GM12864 (cell line): Measurements from ENCODE around the gene ADCK1.

Experiments
- DNase-seq: peaks from one replicate; pipeline ENCODE4 v3.0.0-alpha.2; 2011; ENCODE audit warnings: low read depth
- H3K4me3 ChIP-seq: 2 replicates; pipeline ENCODE4 v1.5.1; 2011; ENCODE audit warnings: mild to moderate bottlenecking, low read depth, low read length, control low read depth
- CTCF ChIP-seq: IDR thresholded peaks from 2 replicates; pipeline ENCODE4 v1.5.1; 2011; ENCODE audit warnings: low read depth, mild to moderate bottlenecking, moderate library complexity, low read length, control low read depth, inconsistent platforms; ENCODE audit errors: missing control alignments

ADCK1 gene

GRCh38 chr14:77822307-77822706 lies 22.4 kb downstream of the ADCK1 start:
- DNase-seq, result no peak
- H3K4me3 ChIP-seq, result no peak overlapping the region
- TF ChIP-seq CTCF, result no peak

DNA sequence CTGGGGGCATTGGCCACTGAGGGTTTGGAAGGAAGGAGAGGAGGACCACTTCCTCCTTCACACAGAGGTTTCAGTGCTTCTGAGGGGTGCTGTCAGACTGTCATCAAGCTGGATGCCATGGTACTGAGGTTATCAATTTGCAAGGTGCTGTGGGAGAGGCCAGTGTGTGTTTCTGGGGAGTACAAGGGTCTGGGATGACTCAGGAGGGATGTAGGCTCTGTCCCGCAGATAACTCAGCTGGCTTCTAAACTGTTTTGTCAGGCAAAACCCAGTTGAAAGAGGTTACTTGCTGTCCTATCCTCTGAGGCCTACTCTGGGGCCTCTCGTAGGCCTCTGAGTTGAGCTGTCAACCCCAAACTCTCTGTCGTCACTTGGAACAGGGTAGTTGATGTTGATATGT lies 22.8 kb downstream of the ADCK1 start:
- DNase-seq, result no peak
- TF ChIP-seq CTCF, result no peak
- H3K4me3 ChIP-seq, result no peak overlapping the region

GRCh38 chr14:77823378-77823777 lies 23.5 kb downstream of the ADCK1 start:
- TF ChIP-seq CTCF, result no peak
- H3K4me3 ChIP-seq, result no peak overlapping the region
- DNase-seq, result no peak

- no peak for DNase-seq
- no peak for TF ChIP-seq CTCF
- no peak overlapping the region for H3K4me3 ChIP-seq
These were observed 26.1 kb downstream of the ADCK1 start for GRCh38 chr14:77825895-77826519.

- no peak for TF ChIP-seq CTCF
- H3K4me3 ChIP-seq, result no peak overlapping the region
- no peak for DNase-seq
These were observed 30.8 kb downstream of the ADCK1 start for GRCh38 chr14:77830692-77831091.

- DNase-seq, result no peak
- no peak overlapping the region for H3K4me3 ChIP-seq
- TF ChIP-seq CTCF, result no peak
These were observed 32.4 kb downstream of the ADCK1 start for GRCh38 chr14:77832297-77832696.

- DNase-seq, result no peak
- no peak for TF ChIP-seq CTCF
- H3K4me3 ChIP-seq, result no peak overlapping the region
These were observed 38.0 kb downstream of the ADCK1 start for GRCh38 chr14:77837926-77838325.
